B cell (primary cell): ENCODE measurements around the gene CADM2.
"Not testable (repeated sequence)": the region's sequence is repeated elsewhere in the genome, so short reads cannot be mapped to it uniquely, and the experiment has no call there.

Source experiments
- EZH2 ChIP-seq: IDR thresholded peaks from 2 replicates; pipeline ENCODE4 v1.6.1; 2012; ENCODE audit warnings: borderline replicate concordance, low read depth, mild to moderate bottlenecking, moderate library complexity, low read length; ENCODE audit not compliant: insufficient read depth, poor library complexity, severe bottlenecking
- TF ChIP-seq, protein P1 (sequence below): fragments of 200-600 bp; IDR thresholded peaks from one replicate; pipeline ENCODE4 v1.8.0; 2022; ENCODE audit warnings: antibody characterized with exemption, mild to moderate bottlenecking

DNA sequence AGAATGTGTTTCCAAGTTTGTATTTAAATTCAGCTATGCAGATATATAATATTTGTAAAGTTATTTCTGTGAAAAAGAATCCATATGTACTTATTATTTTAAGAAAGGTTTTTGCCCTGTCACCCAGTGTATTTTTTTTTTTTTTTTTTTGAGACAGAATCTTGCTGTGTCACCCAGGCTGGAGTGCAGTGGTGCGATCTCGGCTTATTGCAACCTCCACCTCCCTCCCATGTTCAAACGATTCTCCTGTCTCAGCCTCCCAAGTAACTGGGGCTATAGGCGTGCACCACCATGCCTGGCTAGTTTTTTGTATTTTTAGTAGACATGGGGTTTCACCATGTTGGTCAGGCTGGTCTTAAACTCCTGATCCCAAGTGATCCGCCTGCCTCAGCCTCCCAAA, 548.3 kb downstream of the CADM2 start:
- TF ChIP-seq, protein P1, sequence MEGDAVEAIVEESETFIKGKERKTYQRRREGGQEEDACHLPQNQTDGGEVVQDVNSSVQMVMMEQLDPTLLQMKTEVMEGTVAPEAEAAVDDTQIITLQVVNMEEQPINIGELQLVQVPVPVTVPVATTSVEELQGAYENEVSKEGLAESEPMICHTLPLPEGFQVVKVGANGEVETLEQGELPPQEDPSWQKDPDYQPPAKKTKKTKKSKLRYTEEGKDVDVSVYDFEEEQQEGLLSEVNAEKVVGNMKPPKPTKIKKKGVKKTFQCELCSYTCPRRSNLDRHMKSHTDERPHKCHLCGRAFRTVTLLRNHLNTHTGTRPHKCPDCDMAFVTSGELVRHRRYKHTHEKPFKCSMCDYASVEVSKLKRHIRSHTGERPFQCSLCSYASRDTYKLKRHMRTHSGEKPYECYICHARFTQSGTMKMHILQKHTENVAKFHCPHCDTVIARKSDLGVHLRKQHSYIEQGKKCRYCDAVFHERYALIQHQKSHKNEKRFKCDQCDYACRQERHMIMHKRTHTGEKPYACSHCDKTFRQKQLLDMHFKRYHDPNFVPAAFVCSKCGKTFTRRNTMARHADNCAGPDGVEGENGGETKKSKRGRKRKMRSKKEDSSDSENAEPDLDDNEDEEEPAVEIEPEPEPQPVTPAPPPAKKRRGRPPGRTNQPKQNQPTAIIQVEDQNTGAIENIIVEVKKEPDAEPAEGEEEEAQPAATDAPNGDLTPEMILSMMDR = not testable (repeated sequence)
- TF ChIP-seq EZH2 = not testable (repeated sequence)
